NCI-H226 (cell line): Measurements from ENCODE around the gene PDZRN3.

ENCODE experiments used
- DNase-seq: peaks from one replicate; pipeline ENCODE4 v3.0.0-alpha.2; 2015

Gene PDZRN3

DNA sequence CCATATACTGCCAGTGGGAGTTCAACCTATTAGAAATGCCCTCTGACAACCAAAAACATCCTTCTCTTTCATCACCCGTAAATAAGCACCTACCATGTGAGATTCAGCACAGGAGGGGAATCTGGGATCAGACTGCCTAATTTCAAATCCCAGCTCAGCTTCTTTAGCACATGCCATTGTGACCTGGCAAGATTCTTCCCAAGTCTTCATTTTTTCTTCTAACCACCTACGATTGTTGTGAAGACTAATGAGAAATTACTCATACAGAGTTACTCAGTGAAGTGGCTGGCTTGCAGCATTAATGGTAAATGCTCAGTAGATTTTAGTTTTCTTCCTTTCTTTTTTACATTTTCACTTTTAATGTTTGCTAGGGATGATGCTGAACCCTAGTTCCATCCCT lies 176.7 kb downstream of the PDZRN3 start:
- DNase-seq: no peak

DNA sequence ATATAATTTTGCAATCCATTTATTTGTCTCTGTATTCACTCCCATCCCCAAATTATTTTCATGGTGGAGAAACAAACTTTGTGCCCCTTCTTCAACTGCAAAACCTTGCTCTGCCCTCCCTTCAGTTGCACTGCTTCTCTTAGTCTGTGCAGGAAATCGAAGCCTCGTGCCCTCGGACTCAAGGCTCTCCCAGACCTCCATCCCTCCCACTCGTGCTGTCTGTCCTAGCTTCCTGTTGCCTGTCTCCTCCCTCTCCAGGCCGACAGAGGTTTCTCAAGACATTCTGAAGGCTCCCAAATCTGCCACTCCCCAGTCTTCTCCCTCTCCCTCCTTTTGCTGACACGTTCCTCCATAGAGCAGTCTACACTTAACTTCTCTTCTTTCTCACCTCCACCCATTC lies 177.6 kb downstream of the PDZRN3 start:
- no peak for DNase-seq

DNA sequence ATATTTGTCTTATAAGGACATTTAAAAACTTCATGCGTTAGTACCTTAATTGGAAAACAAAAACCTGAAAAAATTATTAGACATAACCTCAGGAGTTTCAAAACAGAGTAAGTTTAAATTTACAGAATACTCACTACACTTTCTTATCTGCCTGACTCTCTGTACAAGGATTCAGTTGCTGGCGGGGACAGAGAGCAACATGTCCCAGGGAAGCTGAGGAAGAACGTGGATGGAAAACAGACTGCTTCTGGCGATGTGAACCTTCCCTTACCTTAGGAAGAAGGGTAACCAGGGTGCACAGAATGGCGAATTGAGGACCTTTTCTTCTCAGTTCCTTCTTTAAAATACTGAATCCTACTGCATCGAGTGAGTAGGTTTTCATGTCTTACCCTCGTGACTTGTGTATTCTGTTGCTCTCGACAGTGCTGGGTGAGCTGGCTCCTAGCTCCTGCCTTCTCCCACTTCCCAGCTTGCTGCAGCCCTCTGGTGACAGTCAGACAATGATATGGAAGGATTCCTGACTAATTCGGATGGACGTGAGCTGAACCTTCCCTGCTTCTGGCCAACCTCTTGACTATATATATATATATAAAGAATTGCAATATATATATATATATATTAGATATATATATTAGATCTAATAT lies 178.2 kb downstream of the PDZRN3 start:
- DNase-seq: no peak

DNA sequence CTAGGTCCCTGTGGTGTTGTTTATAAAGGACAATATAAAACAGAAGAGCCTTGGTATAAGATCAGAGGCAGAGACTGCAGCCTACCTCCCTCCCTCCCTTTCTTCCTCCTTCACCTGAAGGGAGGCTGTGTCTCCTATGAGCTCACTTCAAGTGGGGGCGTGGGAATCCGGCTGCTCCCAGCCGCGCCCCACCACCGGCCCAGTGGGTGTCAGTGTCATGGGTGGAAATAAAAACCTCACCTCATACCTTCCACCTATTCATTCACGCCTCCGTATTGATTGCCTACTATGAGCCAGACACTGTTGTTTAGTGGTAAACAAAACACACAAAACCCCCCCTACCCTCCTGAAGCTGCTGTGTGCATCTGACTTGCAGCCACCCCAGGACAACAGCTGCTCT lies 181.9 kb downstream of the PDZRN3 start:
- DNase-seq: no peak

DNA sequence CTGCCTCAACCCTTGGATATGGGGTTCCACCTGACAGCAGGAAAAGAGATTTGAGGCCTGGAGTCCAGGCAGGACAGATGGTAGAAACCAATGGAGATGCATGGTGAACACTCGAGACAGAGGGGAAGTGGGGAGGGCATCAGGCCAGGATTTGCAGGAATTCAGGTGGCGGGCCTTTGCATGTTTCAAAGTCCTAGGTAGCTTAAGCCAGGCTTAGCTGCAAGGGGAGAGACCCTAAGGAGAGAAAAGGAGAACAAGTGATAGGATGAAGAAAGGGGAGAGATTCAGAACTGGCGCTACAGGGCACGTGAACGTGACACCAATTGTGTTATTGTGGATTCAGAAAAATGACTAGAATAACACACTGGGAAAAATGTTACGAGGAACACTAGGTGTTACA lies 182.6 kb downstream of the PDZRN3 start:
- no peak for DNase-seq

DNA sequence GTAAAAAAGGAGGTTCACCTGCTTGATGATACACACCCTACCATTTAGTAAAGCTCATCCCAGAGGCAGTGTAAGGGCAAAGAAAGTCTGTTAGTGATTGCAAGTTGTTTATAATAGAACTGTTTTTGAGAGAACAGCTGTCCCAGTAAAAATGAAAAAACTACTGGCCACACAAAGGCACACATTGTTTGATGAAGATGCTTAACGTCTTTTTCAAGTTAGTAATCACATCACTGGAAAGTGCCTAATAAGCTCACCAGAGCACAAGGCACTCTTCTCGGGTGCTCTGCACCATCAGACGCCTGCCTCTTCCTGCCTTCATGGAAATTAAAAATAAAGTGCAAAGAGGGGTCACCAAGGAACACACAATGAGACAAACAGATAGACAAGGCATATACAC lies 186.9 kb downstream of the PDZRN3 start:
- DNase-seq: no peak

DNA sequence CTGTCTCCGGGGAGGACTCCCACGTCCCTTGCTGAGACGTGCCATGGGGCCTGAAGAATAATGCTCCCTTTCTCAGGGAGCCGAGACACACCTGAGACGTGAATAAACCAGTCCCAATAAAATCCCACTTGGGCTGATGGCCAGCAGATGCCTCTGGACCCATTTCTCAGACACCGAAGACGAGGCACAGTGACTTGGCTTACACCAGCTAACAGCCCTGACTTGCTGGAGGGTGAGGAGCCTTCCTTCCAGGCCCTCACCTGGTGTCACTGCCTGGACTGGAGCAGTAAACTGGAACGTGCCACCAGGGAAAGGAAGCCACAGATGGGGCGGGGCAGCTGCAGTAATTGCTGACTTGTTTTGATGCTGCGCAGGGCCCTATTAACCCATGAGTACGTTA lies 189.7 kb downstream of the PDZRN3 start:
- no peak for DNase-seq

DNA sequence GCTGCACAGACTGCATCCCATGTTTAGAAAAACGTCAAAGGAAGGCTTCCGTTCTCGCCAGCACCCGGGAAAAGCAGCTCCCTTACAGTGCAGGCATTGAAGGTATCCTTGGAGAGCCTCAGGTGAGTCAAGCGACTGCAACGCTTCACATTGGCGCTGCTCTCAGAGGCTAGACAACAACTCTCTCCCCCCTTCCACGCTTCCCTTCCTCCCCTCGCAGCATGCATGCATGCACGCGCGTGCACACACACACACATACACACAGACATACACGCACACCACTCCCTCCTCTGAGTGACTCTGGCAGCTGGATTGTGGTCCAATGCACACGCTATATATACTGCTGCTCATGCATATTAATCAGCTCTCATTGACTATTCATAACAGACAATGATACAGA lies 191.1 kb downstream of the PDZRN3 start:
- DNase-seq: no peak

DNA sequence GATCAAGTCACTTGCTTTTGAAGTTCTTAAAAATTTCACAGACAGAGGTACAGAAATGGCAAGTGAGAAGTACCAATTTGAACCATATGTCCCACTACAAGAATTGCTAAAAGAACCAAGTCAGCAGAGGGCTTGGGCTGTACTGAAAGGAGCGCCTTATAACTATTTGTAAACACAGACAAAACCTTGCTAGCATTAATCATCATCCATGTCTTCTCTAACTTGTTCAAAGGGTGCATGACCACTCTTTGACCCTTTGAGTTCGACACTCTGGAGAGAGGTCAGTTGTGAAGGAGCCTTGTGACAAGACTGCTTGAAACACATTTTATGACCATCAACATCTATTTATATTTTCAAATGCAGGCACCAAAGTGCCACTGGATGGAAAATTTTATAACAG lies 191.7 kb downstream of the PDZRN3 start:
- no peak for DNase-seq

DNA sequence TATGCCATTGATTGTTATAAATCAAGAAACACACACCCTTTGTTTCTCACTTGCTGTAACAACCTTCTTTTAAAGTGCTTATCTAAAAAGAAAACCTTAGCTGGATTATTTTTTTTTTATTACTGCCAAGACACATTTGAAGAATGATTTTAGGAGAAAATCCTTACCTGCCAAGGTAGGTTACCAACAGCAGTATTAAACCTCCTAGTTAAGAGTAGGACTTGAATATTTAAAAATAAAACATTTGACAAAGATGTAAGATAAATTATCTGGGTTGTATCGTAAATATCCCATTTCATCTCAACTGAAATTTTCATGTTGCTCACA lies 192.1 kb downstream of the PDZRN3 start:
- DNase-seq: no peak

DNA sequence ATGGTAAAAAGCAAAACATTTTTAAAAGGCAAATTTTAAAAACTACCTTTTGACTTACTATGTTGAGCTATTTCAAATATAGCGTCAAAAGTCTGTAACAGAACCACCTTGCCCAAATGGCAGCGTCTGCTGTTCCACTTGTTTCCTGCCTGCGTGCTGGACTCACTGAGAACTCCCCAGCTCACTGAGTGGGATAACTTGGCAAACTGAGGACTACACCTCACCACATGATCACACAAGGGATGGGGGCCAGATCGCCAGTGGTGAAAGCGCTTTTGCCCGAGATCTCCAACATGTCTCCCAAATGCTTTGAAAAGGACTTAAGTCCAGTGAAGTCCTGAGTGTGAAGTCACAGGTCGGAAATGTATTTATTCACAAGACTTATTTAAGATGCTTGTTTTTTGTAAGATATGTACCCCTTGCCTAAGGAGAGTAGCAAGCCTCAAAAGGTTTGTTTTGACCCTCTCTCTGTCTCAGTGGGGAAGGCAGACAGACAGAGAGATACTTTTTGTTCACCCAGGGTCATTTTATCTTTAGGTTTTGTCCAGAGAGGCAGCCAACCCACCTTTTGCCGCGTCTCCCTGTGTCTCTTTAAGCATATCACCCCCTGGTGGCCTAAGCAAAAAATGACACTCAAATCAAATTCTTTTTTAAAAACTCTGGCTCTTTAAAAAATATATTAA lies 192.6 kb downstream of the PDZRN3 start:
- no peak for DNase-seq

DNA sequence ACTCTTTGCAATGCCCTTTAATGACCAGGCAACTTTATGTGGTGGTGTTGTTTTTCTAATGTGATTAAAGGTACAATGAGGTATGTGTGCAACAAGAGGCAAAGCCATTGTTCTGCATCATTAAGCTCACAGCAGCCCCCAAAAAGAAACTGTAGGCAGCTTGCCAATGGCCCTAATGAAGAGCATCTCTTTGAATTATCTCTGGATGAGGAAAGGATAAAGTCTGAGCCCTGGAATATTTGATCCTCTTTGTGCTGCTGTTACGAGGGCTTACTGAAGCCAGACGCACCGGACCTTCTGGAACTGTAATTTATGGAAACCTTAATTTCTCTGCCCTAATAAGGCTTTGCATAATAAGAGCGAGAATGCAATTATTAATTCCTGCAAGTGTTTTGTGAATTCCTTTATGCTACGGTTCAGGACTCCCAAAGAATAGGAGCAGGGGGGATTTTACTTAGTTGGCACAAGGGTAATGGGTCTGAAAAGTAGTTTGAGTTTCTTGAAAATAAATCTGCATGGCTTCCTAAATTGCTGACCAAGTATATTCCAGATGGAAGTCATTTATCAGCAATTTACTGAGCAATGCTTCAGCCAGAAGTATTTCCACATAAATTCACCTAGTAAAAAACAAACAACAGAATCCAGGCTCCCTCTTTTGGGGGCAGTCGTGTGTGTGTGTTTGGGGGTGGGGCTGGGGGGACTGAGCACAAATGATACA lies 193.4 kb downstream of the PDZRN3 start:
- DNase-seq: no peak

DNA sequence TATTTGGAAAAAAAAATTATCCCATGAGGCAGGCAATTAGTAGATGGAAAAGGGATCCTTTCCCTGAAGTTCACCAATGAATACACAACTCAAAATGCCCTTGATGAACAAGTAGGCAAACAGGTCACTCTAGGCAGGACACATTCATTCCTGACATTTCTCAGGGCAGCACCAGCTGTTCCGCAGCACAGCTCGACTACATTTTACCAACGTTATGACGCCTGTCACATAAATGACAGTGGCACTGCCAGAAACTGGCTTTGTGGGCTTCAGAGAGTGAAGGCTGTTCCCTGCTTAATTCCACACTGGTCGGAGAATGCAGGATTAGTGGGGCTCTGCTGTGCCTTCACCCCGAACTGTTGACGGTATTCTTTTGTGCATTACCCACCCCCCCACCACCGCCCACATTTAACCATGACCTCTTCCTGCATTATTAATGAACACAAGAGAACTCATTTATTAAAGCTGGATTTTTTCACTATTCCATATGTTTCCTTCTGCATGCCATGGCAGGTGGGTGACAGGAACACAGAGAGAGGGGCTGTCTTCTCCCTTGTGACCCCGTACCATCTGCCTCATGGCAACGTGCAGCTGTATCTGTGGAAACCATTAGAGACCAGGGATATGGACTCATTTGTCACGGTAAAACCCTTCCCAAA lies 197.6 kb downstream of the PDZRN3 start:
- no peak for DNase-seq

DNA sequence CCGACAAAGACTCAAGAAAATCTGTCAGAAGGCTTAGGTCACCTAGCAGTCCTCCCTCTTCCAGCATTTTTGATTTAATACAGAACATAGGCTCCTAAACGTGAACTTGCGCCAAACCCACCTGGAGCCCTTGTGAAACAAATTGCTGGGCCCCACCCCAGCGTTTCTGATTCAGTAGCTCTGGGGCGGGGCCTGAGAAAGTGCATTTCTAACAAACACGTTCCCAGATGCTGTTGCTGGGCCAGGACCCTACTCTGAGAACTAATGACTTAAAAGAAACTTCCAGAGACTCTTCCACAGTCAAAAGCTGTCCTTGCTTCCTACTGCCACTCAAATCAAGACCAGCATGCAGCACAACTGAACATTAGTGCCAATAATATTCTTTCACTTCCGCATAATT lies 198.1 kb downstream of the PDZRN3 start:
- DNase-seq: no peak

DNA sequence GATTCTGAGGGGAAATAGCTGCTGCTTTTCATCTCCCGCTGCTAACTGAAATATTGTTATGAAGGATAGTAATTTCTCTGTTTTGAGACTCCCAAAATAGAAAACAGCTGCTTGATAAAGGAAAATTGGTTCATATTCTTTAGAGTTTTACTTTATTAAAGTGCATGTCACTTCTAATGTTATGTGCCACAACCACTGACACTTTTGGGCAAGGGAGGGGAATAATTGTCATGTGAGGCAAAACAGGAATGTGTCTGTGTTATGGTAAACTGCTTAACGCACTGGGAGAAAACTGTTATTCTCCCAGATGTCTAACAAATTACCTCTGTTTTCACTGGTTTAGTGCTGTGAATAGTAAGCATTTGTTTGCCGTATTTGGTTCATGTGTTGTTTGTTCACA lies 201.6 kb downstream of the PDZRN3 start:
- DNase-seq: no peak

DNA sequence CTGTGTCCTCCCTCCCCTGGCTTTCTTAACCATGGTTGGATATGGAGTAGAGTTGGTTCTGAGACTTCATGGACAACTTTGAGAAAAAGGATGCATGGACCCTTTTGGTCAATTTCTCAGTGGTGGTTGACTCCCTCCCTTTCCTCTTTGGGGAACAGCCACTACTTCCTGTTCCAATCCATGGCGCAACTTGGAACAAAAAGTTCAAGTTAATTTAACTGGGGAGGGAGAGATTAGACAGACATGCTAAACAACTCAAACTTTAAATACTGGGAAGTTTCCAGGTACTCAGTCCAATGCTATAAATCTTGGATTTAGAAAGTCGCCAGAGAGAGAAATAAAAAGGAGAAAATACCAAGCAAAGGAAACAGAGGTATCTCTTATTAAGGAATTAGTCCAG lies 202.2 kb downstream of the PDZRN3 start:
- no peak for DNase-seq

DNA sequence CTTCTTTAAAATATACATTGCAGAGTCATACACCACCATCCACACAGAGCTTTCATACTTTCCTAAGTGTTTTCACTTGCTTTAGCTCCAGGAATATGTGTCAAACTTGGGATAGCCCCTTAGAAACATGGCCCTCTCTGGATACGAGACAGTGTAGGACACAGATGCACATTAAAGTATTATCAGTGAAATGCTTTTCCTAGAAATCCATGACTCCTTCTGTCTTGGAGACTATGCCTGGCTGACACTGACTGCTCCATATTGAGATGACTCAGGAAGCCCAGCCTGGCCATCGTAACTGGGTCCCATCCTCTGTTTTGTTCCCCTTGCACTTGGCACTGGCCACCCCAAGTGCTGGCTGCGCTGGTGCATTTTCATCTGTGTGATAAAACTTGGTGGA lies 204.8 kb downstream of the PDZRN3 start:
- DNase-seq: no peak

DNA sequence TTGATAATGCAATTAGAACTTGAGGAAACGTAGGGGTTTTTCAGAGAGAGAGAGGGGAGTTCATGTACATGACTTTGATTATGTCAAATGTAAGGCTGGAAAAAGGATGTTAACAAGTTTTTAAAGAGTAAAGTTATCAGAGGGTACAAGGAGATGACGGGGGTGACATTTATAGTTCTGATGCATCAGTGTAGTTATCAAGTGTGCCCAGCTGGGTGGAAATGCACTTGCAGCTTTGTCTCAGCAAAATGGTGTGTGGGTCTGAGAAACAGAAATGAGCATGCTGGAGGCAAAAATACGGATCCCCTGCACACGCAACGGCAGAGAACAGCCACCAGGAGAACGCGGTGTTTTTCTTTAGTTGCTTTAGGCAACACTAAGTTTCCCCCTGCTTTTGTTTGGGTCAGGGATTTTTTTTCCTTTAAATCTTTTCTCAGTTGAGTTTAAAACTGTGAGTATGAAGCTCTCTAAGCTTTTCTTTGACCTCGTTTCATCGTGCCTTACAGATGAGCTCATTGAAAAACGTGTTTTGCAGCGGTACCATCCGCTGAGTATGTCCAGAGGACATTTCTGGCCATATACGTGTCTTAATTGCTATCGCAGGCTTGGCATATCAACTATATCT lies 205.4 kb downstream of the PDZRN3 start:
- no peak for DNase-seq

DNA sequence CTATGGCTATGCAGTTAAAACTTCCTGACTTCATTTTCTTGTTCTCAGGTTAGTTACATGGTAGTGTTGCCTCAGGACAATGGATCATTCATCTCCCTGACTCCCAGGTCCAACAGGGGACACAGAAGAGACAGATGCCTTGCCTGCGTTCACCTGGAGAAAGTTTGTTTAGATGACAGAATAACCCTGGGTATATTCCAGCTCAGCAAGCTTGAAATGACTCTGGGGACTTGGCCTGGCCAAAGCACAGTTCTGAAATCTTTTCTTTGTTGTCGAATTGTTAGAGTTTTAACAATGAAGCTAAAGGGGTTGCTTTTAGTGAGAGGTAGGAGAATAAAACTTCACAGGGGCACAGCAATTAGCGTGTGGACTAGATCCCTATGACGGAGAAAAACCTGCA lies 206.1 kb downstream of the PDZRN3 start:
- no peak for DNase-seq

DNA sequence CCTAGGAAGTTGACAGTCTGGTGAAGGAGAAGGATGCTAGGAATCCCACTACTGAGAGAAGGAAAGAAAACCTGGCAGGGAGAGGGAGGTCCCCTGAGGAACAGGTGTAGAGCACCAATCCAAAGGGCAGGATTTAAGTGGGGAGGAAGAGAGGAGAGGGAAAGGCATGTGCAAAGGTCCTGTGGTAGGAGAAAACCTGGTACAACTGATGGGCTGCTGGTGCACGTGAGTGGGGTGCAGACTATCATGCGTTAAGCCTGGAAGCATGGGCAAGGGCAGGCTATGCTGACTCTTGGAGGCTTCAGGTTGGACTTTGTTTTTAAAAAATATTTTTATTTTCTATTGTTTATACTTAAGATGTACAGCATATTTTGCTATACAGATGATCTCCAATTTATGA lies 209.6 kb downstream of the PDZRN3 start:
- no peak for DNase-seq

DNA sequence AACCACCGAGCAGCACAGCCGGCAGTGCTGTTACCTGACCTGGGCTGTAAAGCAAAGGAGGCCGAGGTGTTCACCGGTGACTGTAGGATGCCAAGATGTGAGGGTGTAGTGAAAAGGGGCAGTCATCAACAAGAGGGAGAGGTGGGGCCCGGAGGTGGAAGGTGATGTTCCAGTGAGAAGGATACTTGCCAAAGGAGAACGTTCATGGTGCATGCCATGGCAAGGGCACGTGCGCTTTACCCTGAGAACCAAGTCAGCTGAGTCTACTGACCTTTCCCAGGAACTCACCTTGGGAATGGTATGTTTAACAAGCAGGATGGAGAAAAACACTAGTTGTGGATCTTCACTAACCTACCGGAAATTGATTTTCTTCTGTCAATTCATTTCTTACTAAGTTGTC lies 211.1 kb downstream of the PDZRN3 start:
- DNase-seq: no peak

DNA sequence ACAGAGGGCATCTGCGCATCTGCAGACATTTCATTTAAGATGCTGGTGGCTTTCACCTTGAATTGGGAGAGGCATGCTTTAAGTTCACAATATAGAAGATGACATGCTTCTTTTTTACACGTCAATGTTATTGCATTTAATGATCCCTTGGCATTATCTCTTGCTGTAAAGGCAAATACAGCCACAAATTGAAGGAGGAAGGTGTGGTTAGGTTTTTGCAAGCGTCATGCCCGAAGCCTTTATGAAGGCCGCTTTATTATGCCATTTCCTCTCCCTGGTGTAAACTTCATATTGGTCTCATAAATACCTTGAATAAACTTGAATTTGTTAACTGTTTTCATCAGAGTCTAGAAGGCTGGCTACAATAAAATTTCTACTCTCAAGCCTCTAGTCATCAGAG lies 212.7 kb downstream of the PDZRN3 start:
- DNase-seq: no peak

DNA sequence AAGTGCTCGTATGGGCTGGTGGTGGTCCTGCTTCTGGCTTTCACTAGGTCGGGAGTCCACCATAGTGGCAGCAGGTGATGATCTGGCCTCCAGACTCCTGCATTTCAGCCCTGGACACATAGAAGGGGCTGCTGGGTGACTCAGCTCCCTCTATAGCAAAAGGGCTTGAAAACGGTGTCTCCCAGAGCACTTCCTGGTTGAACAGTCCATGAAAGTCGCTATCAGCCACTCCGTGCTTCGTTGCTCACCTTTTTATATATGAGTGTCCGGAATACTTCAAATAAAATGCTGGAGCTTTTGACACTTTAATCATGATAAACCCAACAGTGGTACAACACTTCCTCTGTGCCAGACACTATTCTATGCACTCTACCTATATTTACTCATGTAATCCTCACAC lies 213.2 kb downstream of the PDZRN3 start:
- DNase-seq: no peak
